Esophagus mucosa (tissue), 1 donor: ENCODE data around the gene WBP1L. TPM values are rescaled to one million over a fixed set of nuclear protein-coding genes. Genes with fewer than 3 reads are reported as not detected.
A peak's percentile ranks its signal among the peaks of the same experiment; 100 is the strongest.
"Not testable (repeated sequence)": the region's sequence is repeated elsewhere in the genome, so short reads cannot be mapped to it uniquely, and the experiment has no call there.

Experiments used
- ATAC-seq: fragments of 200-7000 bp; cut with Tn5 transposase; one replicate; pipeline ENCODE4 v1.9.1; 2020
- total RNA-seq: library from RNA; stranded (reverse); gene quantifications from one replicate; pipeline ENCODE4 v1.2.4, GENCODE V29; 2023
- donor health status: DM: yes; HTN: yes; CAD: no.

The WBP1L gene
- total RNA-seq, 1 donor from 2014 or later: 19.6 TPM

DNA sequence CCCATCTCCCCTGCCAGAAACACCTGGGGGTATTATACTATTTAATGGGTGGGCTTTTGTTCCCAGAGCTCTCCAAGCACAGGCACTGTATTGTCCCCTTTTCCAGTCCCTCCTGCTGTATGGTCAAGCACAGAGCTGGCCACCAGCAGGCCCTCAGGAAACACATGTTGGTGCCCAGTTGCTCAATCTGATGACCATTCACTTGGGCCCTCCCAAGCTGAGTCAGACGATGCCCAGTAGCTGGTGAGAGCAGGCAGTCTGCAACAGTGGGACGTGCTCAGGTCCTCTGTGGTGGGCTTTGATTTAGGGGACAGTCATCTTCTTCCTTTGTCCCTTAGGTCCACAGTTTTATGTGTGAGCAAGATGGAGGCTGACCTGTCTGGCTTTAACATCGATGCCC is 17.5 kb upstream of the WBP1L start:
- no peak for ATAC-seq

- ATAC-seq: no peak
Observed at GRCh38 chr10:102727037-102727818, 16.5 kb upstream of the WBP1L start.

DNA sequence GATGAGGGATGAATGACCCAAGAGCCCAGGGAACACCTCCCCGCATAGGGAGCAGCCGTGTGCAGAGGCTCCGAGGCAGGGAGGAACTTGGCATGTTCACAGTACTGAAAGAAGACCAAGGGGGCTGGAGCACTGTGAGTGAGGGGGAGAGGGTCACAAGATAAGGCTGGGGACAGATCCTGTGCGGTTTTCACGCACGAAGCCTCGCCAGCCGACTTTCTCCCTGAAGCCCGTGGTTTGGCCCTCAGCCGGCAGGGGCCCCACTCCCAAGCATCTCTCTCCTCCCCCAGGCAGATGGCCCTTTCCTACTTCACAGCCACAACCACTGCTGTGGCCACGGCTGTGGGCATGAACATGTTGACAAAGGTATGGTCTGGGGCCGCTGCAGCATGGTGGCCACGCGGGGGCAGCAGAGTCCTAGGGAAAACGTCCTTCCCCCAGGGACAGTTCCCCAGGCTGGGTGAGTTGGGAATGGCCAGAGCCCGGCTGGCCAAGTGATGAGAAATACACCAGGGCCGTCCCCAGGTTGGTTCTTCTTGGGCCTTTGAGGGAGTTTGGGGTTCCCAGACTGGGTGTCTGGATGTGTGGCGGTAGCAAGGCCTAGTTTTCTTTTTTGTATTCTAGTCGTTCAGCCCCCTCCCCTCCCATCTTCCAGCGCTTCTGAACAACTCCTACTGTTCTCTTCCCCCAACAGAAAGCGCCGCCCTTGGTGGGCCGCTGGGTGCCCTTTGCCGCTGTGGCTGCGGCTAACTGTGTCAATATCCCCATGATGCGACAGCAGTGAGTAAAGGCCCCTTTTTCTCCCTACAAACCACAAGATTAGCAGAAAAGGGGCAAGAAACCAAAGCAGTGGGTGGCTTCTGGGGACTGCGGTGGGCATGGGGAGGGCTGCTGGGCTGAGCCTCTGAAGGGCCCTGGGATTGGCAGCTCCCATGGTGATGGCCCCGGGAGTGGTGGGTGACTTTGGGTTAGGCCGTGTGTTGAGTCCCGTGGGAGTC is 14.4 kb upstream of the WBP1L start:
- peak; percentile 91 for ATAC-seq

DNA sequence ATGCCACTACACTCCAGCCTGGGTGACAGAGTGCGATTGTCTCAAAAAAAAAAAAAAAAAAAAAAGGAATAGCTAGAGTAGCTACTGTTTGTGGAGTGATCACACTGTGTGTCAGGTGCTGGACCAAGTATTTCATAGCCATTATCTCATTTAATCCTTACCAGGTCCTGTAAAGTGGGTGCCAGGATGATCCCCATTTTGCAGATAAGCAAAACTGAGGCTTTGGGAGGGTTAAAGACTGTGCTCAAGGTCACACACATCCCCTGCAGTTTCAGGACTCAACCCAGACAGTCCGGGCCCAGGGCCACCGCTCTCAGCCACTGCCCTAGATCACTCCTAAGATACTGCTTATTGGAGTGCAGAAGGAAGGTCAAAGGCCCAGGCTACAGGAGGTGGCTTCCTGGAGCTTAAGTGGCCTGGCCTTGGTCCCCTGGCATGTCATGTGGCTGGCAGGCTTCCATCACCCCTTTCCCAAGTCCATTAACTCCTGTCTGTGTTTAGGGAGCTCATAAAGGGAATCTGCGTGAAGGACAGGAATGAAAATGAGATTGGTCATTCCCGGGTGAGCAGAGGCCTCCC is 12.4 kb upstream of the WBP1L start:
- no peak for ATAC-seq

- no peak for ATAC-seq
Observed at GRCh38 chr10:102732661-102733060, 11.1 kb upstream of the WBP1L start.

DNA sequence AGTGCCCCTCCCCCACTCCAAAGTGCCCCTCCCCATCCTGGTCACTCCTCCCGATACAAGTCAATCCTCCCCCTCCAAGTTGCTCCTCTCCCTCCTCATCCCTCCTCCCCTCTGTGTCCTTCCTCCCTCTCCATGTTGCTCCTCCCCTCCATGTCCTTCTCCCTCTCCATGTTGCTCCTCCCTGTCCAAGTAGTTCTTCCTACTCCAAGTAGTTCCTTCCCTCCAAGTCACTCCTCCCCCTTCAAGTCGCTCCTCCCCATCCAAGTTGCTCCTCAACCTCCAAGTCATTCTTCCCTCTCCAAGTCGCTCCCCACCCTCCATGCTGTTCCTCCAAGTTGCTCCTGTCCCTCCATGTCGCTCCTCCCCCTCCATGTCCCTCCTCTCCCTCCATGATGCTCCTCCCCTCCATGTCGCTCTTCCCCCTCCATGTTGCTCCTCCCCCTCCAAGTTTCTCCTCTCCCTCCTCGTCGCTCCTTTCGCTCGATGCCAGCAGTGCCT is 8.6 kb upstream of the WBP1L start:
- ATAC-seq: no peak

DNA sequence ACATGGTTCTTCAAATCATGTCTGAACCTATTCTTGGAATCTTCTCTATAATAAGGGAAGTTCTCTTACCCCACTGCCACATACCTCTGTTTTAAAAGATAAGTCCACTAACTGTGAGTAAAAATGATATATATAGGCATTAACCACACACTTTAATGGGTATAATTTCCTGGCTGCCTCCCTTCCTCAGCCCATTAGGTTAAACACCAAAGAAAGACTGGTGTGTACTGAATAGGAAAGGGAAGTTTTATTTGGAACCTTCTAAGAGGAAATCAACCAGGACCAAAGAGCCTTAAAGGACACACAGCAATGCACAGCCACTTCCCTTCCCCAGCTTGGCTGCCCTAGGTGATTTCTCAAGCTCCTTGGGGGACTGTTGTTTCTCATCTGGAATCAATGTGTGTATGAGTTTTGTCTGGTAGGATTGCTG is 5.0 kb upstream of the WBP1L start:
- ATAC-seq: no peak

DNA sequence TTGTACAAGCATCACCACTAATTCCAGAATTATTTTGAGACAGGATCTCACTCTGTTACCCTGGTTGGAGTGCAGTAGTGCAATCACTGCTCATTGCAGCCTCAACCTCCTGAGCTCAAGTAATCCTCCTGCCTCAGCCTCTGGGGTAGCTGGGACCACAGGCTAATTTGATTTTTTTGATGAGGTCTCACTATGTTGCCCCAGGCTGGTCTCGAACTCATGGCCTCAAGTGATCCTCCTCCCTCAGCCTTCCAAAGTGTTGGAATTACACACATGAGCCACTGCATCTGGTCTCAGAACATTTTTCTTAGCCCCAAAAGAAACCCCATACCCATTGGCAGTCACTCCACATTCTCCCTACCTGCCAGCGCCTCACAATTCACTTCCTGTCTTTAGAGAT is 3.5 kb upstream of the WBP1L start:
- ATAC-seq: no peak

DNA sequence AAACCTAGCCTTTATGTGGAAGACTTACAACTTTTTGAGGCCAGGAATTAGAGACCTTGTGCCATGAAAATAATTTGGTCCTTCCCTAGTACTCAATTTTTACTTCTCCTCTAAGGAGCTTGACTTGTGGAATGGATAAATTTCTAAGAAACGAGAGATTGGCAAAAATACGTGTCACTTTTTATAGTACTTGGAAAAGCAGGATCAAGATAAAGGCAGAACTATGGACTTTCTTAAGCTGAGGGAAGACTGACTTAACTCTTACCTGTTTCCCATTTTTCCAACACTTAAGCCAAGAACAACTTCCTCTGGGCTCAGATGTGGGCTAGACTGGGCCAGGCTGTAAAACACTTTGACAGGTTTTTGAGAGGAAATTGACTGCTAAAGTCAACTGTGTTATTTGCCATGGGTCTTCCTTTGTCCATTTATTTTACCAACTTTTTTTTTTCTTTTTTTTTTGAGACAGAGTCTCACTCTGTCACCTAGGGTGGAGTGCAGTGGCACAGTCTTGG is 2.0 kb upstream of the WBP1L start:
- no peak for ATAC-seq

- not testable (repeated sequence) for ATAC-seq
Observed at GRCh38 chr10:102742313-102742712, 1.4 kb upstream of the WBP1L start.

- ATAC-seq: no peak
Observed at GRCh38 chr10:102743078-102743587, 615 bp upstream of the WBP1L start.

DNA sequence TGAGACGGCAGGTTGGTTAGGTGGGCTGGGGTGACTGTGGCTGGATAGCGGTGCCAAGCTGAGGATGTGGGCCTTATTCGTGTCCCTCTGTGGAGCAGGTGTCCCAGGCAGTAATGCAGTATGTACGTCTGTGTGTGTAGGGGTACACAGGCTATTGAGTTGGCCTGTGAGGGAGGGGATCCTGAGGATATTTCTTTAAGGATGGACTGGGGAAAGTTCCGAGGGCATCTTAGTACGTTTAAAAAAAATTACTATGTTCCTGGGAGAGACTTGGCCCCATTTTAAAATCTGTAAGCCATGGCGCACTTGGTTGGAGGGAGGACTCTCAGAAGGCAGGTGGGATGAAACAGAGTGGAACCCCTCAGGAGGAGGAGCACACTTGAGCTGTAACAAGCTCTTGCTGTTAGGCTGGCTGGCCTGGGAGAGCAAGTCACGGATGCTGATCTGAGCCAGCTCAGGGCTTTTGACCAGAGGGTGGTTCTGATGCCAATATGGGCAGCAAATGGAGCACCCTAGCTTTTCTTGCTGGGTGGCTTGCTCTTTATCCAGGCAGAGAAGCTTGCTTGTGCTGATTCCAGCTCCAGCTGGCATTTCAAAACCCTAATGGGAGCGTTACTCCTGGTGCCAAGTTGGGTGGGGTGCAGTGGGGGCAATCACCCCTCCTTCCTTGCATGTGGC is 765 bp downstream of the WBP1L start:
- ATAC-seq: peak; percentile 43

DNA sequence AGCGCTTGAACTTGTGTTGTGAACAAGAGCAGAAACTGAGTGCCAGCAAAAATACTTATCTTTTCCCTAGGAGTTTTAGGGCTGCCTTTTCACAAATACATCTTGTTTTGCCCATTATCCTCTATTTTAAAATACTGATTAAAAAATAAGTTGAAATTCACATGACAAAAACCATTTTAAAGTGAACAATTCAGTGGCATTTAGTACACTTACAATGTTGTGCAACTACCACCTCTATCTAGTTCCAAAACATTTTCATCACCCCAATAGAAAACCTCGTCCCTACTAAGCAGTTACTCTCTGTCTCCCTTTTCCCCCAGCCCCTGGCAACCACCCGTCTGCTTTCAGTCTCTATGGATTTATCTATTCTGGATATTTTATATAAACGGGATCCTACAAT is 1.4 kb downstream of the WBP1L start:
- no peak for ATAC-seq

GRCh38 chr10:102752266-102752930 is 8.7 kb downstream of the WBP1L start:
- peak; percentile 17 for ATAC-seq

- ATAC-seq: peak; percentile 62
Observed at GRCh38 chr10:102752934-102753664, 9.4 kb downstream of the WBP1L start.

DNA sequence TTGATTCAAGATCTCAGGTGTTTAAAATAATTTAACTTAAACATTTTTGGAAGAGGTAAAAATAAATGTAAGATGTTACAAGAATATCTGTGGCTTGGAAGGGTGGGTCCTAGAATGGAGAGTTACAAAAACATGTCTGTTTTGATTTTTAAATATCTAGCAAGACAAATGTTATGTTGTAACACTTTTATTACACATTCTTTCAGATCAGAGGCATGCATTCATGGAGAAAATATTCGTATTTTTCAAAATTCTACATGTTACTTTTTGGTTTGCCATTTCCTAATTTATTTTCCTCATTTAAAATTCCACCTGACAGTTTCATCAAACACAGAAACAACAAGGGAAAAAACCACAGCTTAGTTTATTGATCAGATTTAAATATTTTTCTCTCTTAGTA is 10.0 kb downstream of the WBP1L start:
- no peak for ATAC-seq

DNA sequence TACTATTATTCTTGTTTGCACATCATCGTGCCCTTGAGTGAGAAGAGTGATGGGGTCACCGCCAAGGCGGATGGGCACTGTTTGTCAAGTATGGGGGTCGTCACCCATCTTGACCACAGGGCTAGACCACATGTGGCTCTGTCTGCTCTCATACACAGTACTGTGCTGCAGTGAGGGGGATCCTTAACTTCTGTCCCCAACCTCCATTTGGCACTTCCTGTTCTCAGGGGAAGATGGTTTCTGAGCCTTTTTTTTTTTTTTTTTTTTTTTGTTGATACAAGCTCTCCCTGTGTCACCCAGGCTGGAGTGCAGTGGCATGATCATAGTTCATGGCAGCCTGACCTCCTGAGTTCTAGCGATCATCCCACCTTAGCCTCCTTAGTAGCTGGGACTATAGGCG is 13.6 kb downstream of the WBP1L start:
- no peak for ATAC-seq

DNA sequence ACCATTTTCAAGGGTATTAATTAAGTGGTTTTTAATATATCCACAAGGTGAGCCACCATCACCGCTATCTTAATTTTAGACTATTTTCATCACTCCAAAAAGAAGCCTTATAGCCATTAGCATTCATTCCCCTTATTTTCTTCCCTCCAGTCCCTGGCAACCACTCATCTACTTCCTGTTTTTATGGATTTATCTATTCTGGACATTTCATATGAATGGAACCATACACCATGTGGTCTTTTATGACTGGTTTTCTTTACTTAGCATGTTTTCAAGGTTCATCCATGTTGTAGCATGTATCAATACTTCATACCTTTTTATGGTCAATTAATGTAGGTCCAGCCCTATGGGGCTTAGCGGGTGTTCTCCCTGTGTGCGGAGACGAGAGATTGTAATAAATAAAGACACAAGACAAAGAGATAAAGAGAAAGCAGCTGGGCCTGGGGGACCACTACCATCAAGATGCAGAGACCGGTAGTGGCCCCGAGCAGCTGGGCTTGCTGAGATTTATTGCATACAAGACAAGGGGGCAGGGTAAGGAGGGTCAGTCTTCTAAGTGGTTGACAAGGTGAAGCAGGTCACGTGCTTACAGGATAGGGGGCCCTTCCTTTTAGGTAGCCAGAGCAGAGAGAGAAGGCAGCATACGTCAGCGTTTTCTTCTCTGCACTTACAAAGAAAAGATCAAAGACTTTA is 14.6 kb downstream of the WBP1L start:
- ATAC-seq: no peak

DNA sequence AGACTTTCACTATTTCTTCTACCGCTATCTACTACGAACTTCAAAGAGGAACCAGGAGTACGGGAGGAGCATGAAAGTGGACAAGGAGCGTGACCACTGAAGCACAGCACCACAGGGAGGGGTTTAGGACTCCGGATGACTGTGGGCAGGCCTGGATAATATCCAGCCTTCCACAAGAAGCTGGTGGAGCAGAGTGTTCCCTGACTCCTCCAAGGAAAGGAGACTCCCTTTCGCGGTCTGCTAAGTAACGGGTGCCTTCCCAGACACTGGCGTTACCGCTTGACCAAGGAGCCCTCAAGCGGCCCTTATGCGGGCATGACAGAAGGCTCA is 15.2 kb downstream of the WBP1L start:
- not testable (repeated sequence) for ATAC-seq
